HG03442 (cell line): ENCODE results near the gene SNURF.
A peak's percentile ranks its signal among the peaks of the same experiment; 100 is the strongest.
"Not testable (repeated sequence)": the region's sequence is repeated elsewhere in the genome, so short reads cannot be mapped to it uniquely, and the experiment has no call there.

ENCODE experiments used
- ATAC-seq: cut with Tn5 transposase; IDR thresholded peaks from one replicate; pipeline ENCODE4 v1.9.1; 2021; ENCODE audit warnings: mild to moderate bottlenecking, moderate library complexity; ENCODE audit not compliant: unreplicated experiment

Gene SNURF

GRCh38 chr15:24954783-24955530 is at the start of gene SNURF, which contains the start of gene SNRPN:
Gene SNURF, plus strand, starts transcription at chr15:24954987. Its CDS starts 62 bp downstream, at chr15:24955049.
Gene SNRPN, plus strand, starts transcription at chr15:24954987. Its CDS starts 19,467 bp downstream, at chr15:24974454.
- ATAC-seq = peak; percentile 67

- no peak for ATAC-seq
These were observed 38.3 kb upstream of the SNURF start for GRCh38 chr15:24916305-24917009.

- ATAC-seq = no peak
These were observed 37.4 kb upstream of the SNURF start for GRCh38 chr15:24917431-24917830.

- no peak for ATAC-seq
These were observed 35.3 kb upstream of the SNURF start for GRCh38 chr15:24919446-24919845.

- ATAC-seq = not testable (repeated sequence)
These were observed 32.0 kb upstream of the SNURF start for GRCh38 chr15:24922781-24923180.

- no peak for ATAC-seq
These were observed 30.6 kb upstream of the SNURF start for GRCh38 chr15:24924153-24924552.

GRCh38 chr15:24924621-24925020 is 30.2 kb upstream of the SNURF start:
- no peak for ATAC-seq

- not testable (repeated sequence) for ATAC-seq
These were observed 22.7 kb upstream of the SNURF start for GRCh38 chr15:24931874-24932732.

- ATAC-seq = no peak
These were observed 21.1 kb upstream of the SNURF start for GRCh38 chr15:24933716-24934115.

GRCh38 chr15:24938224-24938623 is 16.6 kb upstream of the SNURF start:
- not testable (repeated sequence) for ATAC-seq

GRCh38 chr15:24940236-24940635 is 14.6 kb upstream of the SNURF start:
- no peak for ATAC-seq

GRCh38 chr15:24943361-24943760 is 11.4 kb upstream of the SNURF start:
- no peak for ATAC-seq

GRCh38 chr15:24944954-24945353 is 9.8 kb upstream of the SNURF start:
- no peak for ATAC-seq

- no peak for ATAC-seq
These were observed 9.1 kb upstream of the SNURF start for GRCh38 chr15:24945711-24946110.

- ATAC-seq = no peak
These were observed 6.3 kb upstream of the SNURF start for GRCh38 chr15:24948495-24948894.

GRCh38 chr15:24955531-24955921 is 739 bp downstream of the SNURF start:
- ATAC-seq = no peak

GRCh38 chr15:24956111-24956838 is 1.5 kb downstream of the SNURF start:
- peak; percentile 71 for ATAC-seq

- no peak for ATAC-seq
These were observed 2.9 kb downstream of the SNURF start for GRCh38 chr15:24957691-24958090.

GRCh38 chr15:24961967-24962366 is 7.2 kb downstream of the SNURF start:
- ATAC-seq = no peak

GRCh38 chr15:24962880-24963279 is 8.1 kb downstream of the SNURF start:
- ATAC-seq = no peak
